ENCODE data around the gene DCAF5.

DNA sequence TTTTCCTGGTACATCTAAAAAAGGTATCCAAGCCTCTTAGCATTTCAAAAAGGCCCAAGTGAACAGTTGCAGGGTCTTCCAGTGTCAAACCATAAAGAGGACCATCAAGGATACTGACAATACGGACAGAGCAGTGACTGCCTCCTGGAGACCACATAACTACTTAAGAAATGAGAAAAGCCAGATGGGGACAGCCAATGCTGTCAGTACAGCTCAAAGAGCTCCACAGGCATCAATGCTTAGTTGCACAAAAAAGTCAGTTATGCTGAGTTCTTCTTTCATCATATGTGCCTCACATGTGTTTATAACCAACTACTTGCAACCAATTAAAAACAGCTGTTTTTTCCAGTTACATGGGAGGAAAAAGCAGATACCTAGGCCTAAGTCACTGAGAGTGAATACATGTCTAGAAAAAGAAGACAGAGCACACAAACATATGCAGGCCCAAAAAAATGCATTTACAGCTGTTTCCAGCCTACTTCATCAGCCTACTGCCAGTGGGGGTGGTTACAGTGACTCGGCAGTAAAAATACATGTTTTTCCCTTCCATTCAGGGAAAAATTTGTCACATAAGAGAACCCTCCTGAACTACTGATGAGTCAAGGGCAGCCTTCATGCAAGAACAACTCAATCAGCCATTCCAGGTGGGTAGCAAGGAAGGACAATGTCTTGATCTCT lies 84.0 kb downstream of the DCAF5 start:
- TF ChIP-seq, protein P1, sequence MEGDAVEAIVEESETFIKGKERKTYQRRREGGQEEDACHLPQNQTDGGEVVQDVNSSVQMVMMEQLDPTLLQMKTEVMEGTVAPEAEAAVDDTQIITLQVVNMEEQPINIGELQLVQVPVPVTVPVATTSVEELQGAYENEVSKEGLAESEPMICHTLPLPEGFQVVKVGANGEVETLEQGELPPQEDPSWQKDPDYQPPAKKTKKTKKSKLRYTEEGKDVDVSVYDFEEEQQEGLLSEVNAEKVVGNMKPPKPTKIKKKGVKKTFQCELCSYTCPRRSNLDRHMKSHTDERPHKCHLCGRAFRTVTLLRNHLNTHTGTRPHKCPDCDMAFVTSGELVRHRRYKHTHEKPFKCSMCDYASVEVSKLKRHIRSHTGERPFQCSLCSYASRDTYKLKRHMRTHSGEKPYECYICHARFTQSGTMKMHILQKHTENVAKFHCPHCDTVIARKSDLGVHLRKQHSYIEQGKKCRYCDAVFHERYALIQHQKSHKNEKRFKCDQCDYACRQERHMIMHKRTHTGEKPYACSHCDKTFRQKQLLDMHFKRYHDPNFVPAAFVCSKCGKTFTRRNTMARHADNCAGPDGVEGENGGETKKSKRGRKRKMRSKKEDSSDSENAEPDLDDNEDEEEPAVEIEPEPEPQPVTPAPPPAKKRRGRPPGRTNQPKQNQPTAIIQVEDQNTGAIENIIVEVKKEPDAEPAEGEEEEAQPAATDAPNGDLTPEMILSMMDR (IDR thresholded peaks at IDR 0.05; ENCODE audit: low read depth, low read length), result no peak
- TF ChIP-seq, protein P2, sequence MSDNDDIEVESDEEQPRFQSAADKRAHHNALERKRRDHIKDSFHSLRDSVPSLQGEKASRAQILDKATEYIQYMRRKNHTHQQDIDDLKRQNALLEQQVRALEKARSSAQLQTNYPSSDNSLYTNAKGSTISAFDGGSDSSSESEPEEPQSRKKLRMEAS (IDR thresholded peaks at IDR 0.05; ENCODE audit: low read depth, low read length), result peak; percentile 40; the same call in 1 of the 2 replicates

All from NB4 (cell line).